ENCODE results near the gene GJB4. TPM values are rescaled to one million over a fixed set of nuclear protein-coding genes. Genes with fewer than 3 reads are reported as not detected.
"Not testable (repeated sequence)": the region's sequence is repeated elsewhere in the genome, so short reads cannot be mapped to it uniquely, and the experiment has no call there.

Gene GJB4
- total RNA-seq, 4 donors from 2014 or later = not detected

DNA sequence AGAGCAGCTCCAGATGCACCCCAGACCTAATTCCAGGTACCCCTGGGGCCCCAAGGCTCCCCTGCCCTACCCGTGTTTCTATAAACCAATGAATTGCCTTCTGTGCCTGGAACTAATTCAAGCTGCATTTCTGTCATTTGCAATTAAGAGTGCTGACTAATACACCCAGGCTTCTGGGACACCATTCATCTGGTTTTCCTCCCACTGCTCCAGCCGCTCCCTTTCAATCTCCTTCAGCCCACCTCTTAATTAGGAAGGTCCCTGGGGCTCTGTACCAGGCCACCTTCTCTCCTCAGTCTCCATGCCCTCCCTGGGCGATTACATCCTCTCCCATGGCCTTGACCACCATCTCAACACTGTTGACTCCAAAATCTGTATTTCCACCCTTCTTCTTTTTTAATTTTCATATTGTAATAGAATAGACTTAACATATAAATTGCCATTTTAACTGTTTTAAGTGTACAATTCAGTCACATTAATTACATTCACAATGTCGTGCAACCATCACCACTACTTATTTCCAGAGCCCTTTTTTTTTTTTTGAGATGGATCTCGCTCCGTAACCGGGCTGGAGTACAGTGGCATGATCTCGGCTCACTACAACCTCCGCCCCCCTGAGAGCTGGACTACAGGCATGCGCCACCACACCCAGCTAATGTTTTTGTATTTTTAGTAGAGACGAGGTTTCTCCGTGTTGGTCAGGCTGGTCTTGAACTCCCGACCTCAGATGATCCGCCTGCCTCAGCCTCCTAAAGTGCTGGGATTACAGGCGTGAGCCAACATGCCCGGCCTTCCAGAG is 12.2 kb downstream of the GJB4 start:
- DNase-seq = no peak
- H3K4me1 ChIP-seq = no peaks in the 10 kb centered on the region
- TF ChIP-seq POLR2A (IDR thresholded peaks at IDR 0.05) = no peak
- TF ChIP-seq, protein P1, sequence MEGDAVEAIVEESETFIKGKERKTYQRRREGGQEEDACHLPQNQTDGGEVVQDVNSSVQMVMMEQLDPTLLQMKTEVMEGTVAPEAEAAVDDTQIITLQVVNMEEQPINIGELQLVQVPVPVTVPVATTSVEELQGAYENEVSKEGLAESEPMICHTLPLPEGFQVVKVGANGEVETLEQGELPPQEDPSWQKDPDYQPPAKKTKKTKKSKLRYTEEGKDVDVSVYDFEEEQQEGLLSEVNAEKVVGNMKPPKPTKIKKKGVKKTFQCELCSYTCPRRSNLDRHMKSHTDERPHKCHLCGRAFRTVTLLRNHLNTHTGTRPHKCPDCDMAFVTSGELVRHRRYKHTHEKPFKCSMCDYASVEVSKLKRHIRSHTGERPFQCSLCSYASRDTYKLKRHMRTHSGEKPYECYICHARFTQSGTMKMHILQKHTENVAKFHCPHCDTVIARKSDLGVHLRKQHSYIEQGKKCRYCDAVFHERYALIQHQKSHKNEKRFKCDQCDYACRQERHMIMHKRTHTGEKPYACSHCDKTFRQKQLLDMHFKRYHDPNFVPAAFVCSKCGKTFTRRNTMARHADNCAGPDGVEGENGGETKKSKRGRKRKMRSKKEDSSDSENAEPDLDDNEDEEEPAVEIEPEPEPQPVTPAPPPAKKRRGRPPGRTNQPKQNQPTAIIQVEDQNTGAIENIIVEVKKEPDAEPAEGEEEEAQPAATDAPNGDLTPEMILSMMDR (IDR thresholded peaks at IDR 0.05) = no peak

GRCh38 chr1:34773114-34773513 is 13.6 kb downstream of the GJB4 start:
- H3K27ac ChIP-seq, H3K27me3 ChIP-seq, DNase-seq, H3K9me3 ChIP-seq, H3K4me3 ChIP-seq, H3K4me1 ChIP-seq, H3K36me3 ChIP-seq: not testable (repeated sequence)

More for the DNA sequence above, 12.2 kb downstream of the GJB4 start:
- H3K27ac ChIP-seq = no peak overlapping the region
- H3K4me3 ChIP-seq = no peak overlapping the region
- no peaks in the 10 kb centered on the region for H3K27me3 ChIP-seq
- no peaks in the 10 kb centered on the region for H3K36me3 ChIP-seq
- H3K9me3 ChIP-seq = no peaks in the 10 kb centered on the region

DNA sequence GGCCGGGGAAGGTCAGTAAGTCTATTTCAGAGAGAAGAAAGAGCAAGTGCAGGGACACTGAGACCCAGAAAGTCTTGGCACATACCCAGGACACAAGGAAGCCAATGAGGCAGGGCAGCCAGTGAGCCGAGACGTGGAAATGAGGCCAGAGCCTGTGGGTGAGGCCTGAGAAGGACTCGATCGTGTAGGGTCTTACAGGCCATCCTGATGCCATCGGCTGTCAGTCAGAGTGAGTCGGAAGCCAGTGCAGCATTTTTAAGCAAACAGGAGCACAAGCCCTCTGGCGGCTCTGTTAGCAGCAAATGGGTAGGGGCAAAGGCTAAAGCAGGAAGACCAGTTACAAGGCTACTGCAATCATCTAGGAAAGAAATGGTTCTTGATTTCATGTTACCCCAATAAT is 15.4 kb downstream of the GJB4 start:
- no peak overlapping the region for H3K4me3 ChIP-seq
- H3K27me3 ChIP-seq = no peaks in the 10 kb centered on the region
- no peak for DNase-seq
- H3K4me1 ChIP-seq = no peaks in the 10 kb centered on the region
- no peaks in the 10 kb centered on the region for H3K9me3 ChIP-seq
- no peaks in the 10 kb centered on the region for H3K36me3 ChIP-seq
- TF ChIP-seq, protein P1 (IDR thresholded peaks at IDR 0.05) = no peak
- TF ChIP-seq POLR2A (IDR thresholded peaks at IDR 0.05) = no peak
- H3K27ac ChIP-seq = no peak overlapping the region

DNA sequence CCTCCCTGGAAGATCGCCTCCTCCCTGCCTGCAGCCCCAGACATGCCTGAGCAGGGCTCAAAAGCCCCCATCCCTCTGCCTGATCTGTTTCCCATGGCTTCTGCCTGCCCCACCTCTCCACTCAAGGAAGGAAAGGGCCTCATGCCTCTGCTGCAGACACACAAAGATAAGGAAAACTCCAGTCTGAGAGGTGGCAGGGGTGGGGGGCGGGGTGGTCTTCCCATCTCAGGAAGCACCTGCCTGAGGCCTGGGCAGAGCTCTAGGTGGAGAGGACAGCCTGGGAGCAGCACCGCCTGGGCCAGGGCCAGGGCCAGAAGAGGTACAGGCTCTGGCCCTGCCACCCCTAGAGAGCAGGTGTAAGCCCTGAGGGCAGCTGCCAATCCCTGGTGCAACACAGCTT is 17.4 kb downstream of the GJB4 start:
- Histone ChIP-seq H3K27ac (no peak overlapping the region), H3K4me3 (no peak overlapping the region), H3K27me3 (peaks cover 0 to 10% of the 10 kb centered on the region in 2 donors), H3K4me1 (peaks cover 0 to 15% (median 3%) of the 10 kb centered on the region in 4 donors), H3K9me3 (no peaks in the 10 kb centered on the region), H3K36me3 (no peaks in the 10 kb centered on the region)
- TF ChIP-seq POLR2A (IDR thresholded peaks at IDR 0.05) = no peak
- TF ChIP-seq, protein P1 (IDR thresholded peaks at IDR 0.05) = no peak
- no peak for DNase-seq

DNA sequence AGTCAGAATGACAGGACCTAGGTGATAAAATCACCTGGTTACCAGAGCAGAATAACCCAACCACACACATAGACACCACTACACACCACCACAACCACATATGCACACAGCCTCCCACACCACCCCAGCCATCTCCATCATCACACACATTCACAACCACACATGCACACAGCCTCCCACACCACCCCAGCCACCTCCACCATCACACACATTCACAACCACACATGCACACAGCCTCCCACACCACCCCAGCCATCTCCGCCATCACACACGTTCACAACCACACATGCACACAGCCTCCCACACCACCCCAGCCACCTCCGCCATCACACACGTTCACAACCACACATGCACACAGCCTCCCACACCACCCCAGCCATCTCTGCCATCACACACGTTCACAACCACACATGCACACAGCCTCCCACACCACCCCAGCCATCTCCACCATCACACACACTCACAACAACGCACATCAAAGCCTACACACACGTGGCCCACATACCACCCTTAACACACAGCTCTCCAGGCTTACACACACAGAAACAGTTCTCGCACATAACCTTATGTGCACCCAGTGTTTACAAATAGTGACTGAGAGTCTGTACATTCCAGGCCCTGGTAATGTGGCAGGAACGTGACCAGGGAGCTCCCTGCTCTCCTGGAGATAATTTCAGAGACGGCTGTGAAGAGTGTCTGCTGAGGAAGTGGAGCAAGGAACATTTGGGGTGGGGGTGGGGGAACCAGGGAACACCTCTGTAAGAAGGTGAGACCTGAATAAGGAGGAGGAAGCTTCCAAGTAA is 18.2 kb downstream of the GJB4 start:
- H3K27me3 ChIP-seq = peaks cover 0 to 15% of the 10 kb centered on the region in 2 donors
- TF ChIP-seq POLR2A (IDR thresholded peaks at IDR 0.05) = no peak
- TF ChIP-seq, protein P1 (IDR thresholded peaks at IDR 0.05) = no peak
- H3K27ac ChIP-seq = no peak overlapping the region
- no peak overlapping the region for H3K4me3 ChIP-seq
- no peaks in the 10 kb centered on the region for H3K36me3 ChIP-seq
- H3K4me1 ChIP-seq = peaks cover 0 to 18% (median 3%) of the 10 kb centered on the region in 4 donors
- no peaks in the 10 kb centered on the region for H3K9me3 ChIP-seq
- no peak for DNase-seq

DNA sequence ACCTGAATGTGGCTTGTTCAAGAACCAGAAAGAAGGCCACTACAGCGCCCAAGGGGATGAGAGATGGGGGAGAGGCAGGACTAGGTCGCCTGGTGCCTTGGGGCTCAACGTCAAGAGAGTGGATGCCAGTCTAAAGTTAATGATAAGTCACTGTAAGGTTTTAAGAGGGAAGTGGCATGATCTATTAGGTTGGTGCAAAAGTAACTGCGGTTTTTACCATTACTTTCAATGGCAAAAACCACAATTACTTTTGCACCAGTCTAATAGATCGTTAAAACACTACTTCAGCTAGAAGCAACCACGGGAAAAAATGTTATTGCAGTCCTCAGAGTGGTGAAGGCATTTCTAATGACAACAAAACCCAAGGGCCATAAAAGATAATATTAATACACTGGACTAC is 18.8 kb downstream of the GJB4 start:
- DNase-seq = no peak
- no peak overlapping the region for H3K27ac ChIP-seq
- H3K4me1 ChIP-seq = peaks cover 0 to 18% (median 3%) of the 10 kb centered on the region in 4 donors
- H3K9me3 ChIP-seq = no peaks in the 10 kb centered on the region
- peaks cover 0 to 15% of the 10 kb centered on the region in 2 donors for H3K27me3 ChIP-seq
- no peak for TF ChIP-seq POLR2A (IDR thresholded peaks at IDR 0.05)
- H3K36me3 ChIP-seq = no peaks in the 10 kb centered on the region
- H3K4me3 ChIP-seq = no peak overlapping the region

Measured in Peyer's patch (tissue), 4 donors.